DOHH2 (cell line): ENCODE data around the gene CTDSPL.

ENCODE experiments used
- H3F3A ChIP-seq: fragments of 200-600 bp; sonication (generic), shearing (Covaris generic); 2 replicates; pipeline ENCODE4 v1.6.0; 2016; ENCODE audit warnings: antibody characterized with exemption, mild to moderate bottlenecking; ENCODE audit not compliant: control insufficient read depth, insufficient read depth
- H3K27ac ChIP-seq: fragments of 200-600 bp; sonication (generic); 2 replicates; pipeline ENCODE4 v1.5.1; 2014; ENCODE audit warnings: low read depth, mild to moderate bottlenecking, low read length, moderate library complexity
- H3K27me3 ChIP-seq: fragments of 200-600 bp; sonication (generic); 2 replicates; pipeline ENCODE4 v1.6.1; 2014; ENCODE audit warnings: mild to moderate bottlenecking, low read length, mixed read lengths; ENCODE audit not compliant: control insufficient read depth
- H3K36me3 ChIP-seq: fragments of 200-600 bp; sonication (generic); 2 replicates; pipeline ENCODE4 v1.6.1; 2014; ENCODE audit warnings: mild to moderate bottlenecking, low read length, moderate library complexity, mixed read lengths; ENCODE audit not compliant: control insufficient read depth
- H3K4me1 ChIP-seq: fragments of 200-600 bp; sonication (generic); 2 replicates; pipeline ENCODE4 v1.6.1; 2014; ENCODE audit warnings: mild to moderate bottlenecking, low read length, mixed read lengths; ENCODE audit not compliant: control insufficient read depth
- H3K4me2 ChIP-seq: fragments of 200-600 bp; sonication (generic); 2 replicates; pipeline ENCODE4 v1.6.0; 2014; ENCODE audit warnings: mild to moderate bottlenecking, low read length, moderate library complexity
- H3K4me3 ChIP-seq: fragments of 200-600 bp; sonication (generic); 2 replicates; pipeline ENCODE4 v1.5.1; 2014; ENCODE audit warnings: mild to moderate bottlenecking, low read length, mixed read lengths
- H3K79me2 ChIP-seq: fragments of 200-600 bp; sonication (generic); 2 replicates; pipeline ENCODE4 v1.6.1; 2014; ENCODE audit warnings: mild to moderate bottlenecking, low read length, mixed read lengths; ENCODE audit not compliant: control insufficient read depth
- H3K9me2 ChIP-seq: fragments of 200-600 bp; sonication (generic); replicated peaks from 2 replicates; pipeline ENCODE4 v1.6.1; 2014; ENCODE audit warnings: mild to moderate bottlenecking, low read length, mixed read lengths; ENCODE audit not compliant: control insufficient read depth
- H3K9me3 ChIP-seq: fragments of 200-600 bp; sonication (generic); 2 replicates; pipeline ENCODE4 v1.6.1; 2014; ENCODE audit warnings: antibody characterized with exemption, low read length, mixed read lengths; ENCODE audit not compliant: control insufficient read depth, insufficient read depth
- H4K20me1 ChIP-seq: fragments of 200-600 bp; sonication (generic); 2 replicates; pipeline ENCODE4 v1.6.0; 2014; ENCODE audit warnings: low read depth, mild to moderate bottlenecking, antibody characterized with exemption, low read length, moderate library complexity; ENCODE audit not compliant: control insufficient read depth, insufficient read depth
- EZH2phosphoT487 ChIP-seq: fragments of 200-600 bp; sonication (generic); IDR thresholded peaks from 2 replicates; pipeline ENCODE4 v1.6.1; 2017; ENCODE audit warnings: borderline replicate concordance, mild to moderate bottlenecking, antibody characterized with exemption, low read length, moderate library complexity, mixed read lengths
- TF ChIP-seq, protein P1 (sequence below): fragments of 200-600 bp; sonication (generic); IDR thresholded peaks from one replicate; pipeline ENCODE4 v1.5.1; 2014; ENCODE audit warnings: antibody characterized with exemption, mild to moderate bottlenecking, low read depth, low read length; ENCODE audit not compliant: poor library complexity, severe bottlenecking

CTDSPL gene

DNA sequence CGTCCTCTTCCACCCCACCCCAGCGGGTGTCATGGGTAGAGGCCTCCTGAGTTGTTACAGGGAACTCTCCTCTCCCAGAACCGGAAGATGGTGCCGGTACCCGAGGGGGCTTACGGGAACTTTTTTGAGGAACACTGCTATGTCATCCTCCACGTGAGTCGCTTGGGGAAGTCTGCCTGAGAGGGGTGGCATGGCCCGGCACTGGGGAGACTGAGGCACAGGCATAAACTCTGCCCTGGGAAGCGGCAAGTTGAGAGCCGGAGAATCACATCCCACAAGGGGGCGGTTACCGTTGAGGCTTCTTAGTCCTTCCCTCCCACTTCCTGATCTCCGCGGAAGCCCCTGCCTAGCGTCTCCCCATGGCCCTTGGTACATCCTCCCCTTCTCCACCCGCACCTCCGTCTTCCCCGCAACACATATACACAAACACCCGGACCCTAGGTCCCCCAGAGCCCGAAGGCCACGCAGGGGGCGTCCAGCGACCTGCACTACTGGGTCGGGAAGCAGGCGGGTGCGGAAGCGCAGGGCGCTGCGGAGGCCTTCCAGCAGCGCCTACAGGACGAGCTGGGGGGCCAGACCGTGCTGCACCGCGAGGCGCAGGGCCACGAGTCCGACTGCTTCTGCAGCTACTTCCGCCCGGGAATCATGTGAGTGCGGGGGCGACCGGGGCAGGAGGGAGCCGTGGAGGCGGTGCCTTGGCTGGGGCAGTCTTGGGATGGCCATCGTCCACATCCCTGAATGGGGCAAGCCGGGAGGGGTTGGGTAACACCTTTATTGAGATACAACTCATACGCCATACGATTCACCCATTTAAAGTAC, 132.3 kb downstream of the CTDSPL start:
- no peak for TF ChIP-seq EZH2phosphoT487
- TF ChIP-seq, protein P1, sequence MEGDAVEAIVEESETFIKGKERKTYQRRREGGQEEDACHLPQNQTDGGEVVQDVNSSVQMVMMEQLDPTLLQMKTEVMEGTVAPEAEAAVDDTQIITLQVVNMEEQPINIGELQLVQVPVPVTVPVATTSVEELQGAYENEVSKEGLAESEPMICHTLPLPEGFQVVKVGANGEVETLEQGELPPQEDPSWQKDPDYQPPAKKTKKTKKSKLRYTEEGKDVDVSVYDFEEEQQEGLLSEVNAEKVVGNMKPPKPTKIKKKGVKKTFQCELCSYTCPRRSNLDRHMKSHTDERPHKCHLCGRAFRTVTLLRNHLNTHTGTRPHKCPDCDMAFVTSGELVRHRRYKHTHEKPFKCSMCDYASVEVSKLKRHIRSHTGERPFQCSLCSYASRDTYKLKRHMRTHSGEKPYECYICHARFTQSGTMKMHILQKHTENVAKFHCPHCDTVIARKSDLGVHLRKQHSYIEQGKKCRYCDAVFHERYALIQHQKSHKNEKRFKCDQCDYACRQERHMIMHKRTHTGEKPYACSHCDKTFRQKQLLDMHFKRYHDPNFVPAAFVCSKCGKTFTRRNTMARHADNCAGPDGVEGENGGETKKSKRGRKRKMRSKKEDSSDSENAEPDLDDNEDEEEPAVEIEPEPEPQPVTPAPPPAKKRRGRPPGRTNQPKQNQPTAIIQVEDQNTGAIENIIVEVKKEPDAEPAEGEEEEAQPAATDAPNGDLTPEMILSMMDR: no peak
- H3K4me3 ChIP-seq: peak overlapping the region; percentile 86
- peaks cover 11% of the 10 kb centered on the region for H3K79me2 ChIP-seq
- no peaks in the 10 kb centered on the region for H3K9me3 ChIP-seq
- peaks cover 26% of the 10 kb centered on the region for H3K36me3 ChIP-seq
- peak overlapping the region; percentile 82 for H3K4me2 ChIP-seq
- H3F3A ChIP-seq: no peaks in the 10 kb centered on the region; the same call in 1 of the 2 replicates
- no peaks in the 10 kb centered on the region for H4K20me1 ChIP-seq
- no peaks in the 10 kb centered on the region for H3K27me3 ChIP-seq
- no peaks in the 10 kb centered on the region for H3K9me2 ChIP-seq
- peak overlapping the region; percentile 44; the same call in 1 of the 2 replicates for H3K27ac ChIP-seq
- H3K4me1 ChIP-seq: peaks cover 30% of the 10 kb centered on the region

GRCh38 chr3:37994639-37994972, 132.9 kb downstream of the CTDSPL start:
- Histone ChIP-seq H4K20me1 (no peaks in the 10 kb centered on the region), H3K9me3 (no peaks in the 10 kb centered on the region), H3K27ac (peak overlapping the region; percentile 44; the same call in 1 of the 2 replicates), H3K4me2 (peak overlapping the region; percentile 82), H3K36me3 (peaks cover 30% of the 10 kb centered on the region), H3K27me3 (no peaks in the 10 kb centered on the region), H3K4me1 (peaks cover 33% of the 10 kb centered on the region), H3K4me3 (peak overlapping the region; percentile 86), H3K79me2 (peaks cover 11% of the 10 kb centered on the region), H3K9me2 (no peaks in the 10 kb centered on the region), H3F3A (no peaks in the 10 kb centered on the region; the same call in 1 of the 2 replicates)
- no peak for TF ChIP-seq EZH2phosphoT487
- TF ChIP-seq, protein P1: no peak

DNA sequence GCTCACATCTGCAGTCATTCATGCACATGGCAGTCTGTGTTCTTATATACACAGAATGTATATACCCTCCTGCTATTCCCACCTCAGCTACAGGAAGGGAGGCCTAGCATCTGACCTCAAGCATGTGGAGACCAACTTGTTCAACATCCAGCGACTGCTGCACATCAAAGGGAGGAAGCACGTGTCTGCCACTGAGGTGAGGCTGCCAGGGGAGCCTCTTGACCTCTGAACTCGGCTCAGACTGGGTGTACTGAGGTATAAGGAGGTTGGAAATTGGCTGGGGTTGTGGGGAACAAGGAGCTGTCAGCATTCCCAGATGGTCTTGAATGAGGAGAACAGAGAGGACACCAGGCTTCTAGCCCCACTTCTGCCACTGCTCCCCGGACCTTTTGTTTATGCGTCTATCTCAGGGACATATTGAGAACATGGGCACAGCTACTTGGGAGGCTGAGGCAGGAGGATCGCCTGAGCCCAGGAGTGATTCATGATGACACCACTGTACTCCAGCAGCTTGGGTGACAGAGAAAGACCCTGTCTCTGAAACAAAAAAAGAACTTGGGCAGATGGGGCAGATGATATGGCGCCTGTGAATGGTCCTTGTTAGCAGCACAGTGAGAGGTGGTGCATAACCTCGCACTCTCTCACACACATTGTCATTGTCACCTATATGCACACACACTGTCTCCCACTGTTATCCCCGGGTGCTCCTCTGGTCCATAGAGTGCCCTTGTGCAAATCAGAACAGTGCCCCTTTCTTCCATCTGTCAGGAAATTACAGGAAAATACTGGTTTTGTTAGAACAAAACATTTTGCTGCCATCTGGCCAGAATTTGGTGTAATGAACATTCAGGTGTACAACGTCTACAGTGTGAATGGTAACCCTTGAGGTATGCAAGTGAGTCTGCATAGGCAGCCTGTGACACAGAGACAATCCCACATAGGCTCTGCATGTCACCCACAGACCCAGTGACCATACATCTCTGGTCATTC, 134.3 kb downstream of the CTDSPL start:
- no peaks in the 10 kb centered on the region for H3K9me3 ChIP-seq
- TF ChIP-seq EZH2phosphoT487: no peak
- TF ChIP-seq, protein P1: no peak
- peak overlapping the region; percentile 82; the same call in 1 of the 2 replicates for H3K4me2 ChIP-seq
- H4K20me1 ChIP-seq: no peaks in the 10 kb centered on the region
- H3K4me3 ChIP-seq: peak overlapping the region; percentile 86; the same call in 1 of the 2 replicates
- H3K4me1 ChIP-seq: peaks cover 33% of the 10 kb centered on the region
- H3K36me3 ChIP-seq: peaks cover 34% of the 10 kb centered on the region
- peaks cover 11% of the 10 kb centered on the region for H3K79me2 ChIP-seq
- H3F3A ChIP-seq: no peaks in the 10 kb centered on the region; the same call in 1 of the 2 replicates
- no peaks in the 10 kb centered on the region for H3K27me3 ChIP-seq
- no peaks in the 10 kb centered on the region for H3K9me2 ChIP-seq
- H3K27ac ChIP-seq: no peak overlapping the region
